Activated CD8-positive, alpha-beta memory T cell treated with anti-CD3 and anti-CD28 coated beads for 36 hours (primary cell): ENCODE data around the gene CENPX. TPM values are rescaled to one million over a fixed set of nuclear protein-coding genes. Genes with fewer than 3 reads are reported as not detected.
"Not testable (repeated sequence)": the region's sequence is repeated elsewhere in the genome, so short reads cannot be mapped to it uniquely, and the experiment has no call there.

Source experiments
- CTCF ChIA-PET: fragments of 350-600 bp; sonication (Branson Sonifier 250); formaldehyde crosslinking; loops from one replicate; lab custom pipeline; 2021; ENCODE audit warnings: antibody characterized with exemption; lab: Charles Lee
- POLR2A ChIA-PET: fragments of 350-600 bp; sonication (Branson Sonifier 250); formaldehyde crosslinking; loops from one replicate; lab custom pipeline; 2021; ENCODE audit warnings: antibody characterized with exemption; lab: Charles Lee
- total RNA-seq, 2 experiments: library from RNA; stranded (reverse); gene quantifications; one replicate each; pipeline ENCODE4 v1.2.3, GENCODE V29; 2021

CENPX gene
- total RNA-seq, 2 experiments from 2014 or later: 154 to 158 TPM

GRCh38 chr17:81983639-81984373 lies 38.9 kb downstream of the CENPX start:
- ChIA-PET POLR2A (interaction anchor here (0.6 kb wide), 1 partner anchor 308 kb away, joined by 3 read pairs; no protein-coding TSS in a partner anchor), CTCF (interaction anchor here (1.4 kb wide), 1 partner anchor 24 kb away, joined by 5 read pairs; no protein-coding TSS in a partner anchor)

GRCh38 chr17:81983011-81983638 lies 39.6 kb downstream of the CENPX start:
- ChIA-PET POLR2A (no interaction called here), CTCF (interaction anchor here (1.4 kb wide), 1 partner anchor 24 kb away, joined by 5 read pairs; no protein-coding TSS in a partner anchor)

GRCh38 chr17:81981511-81981910 lies 41.2 kb downstream of the CENPX start:
- POLR2A ChIA-PET, CTCF ChIA-PET: not testable (repeated sequence)

GRCh38 chr17:81980707-81981343 lies 41.9 kb downstream of the CENPX start:
- POLR2A ChIA-PET: no interaction called here
- CTCF ChIA-PET: interaction anchor here (1.2 to 2.7 kb wide), 3 partner anchors 21 to 41 kb away, joined by 4 to 9 read pairs (median 4); partner anchors contain the start of gene NOTUM

- ChIA-PET POLR2A (no interaction called here), CTCF (interaction anchor here (1.2 to 2.7 kb wide), 3 partner anchors 20 to 41 kb away, joined by 4 to 9 read pairs (median 4); partner anchors contain the start of gene NOTUM)
These were observed 42.6 kb downstream of the CENPX start for GRCh38 chr17:81980122-81980521.

- ChIA-PET CTCF (interaction anchor here (0.6 to 2.7 kb wide), 3 partner anchors 18 to 119 kb away, joined by 3 to 9 read pairs (median 3); partner anchors contain the start of gene NOTUM), POLR2A (interaction anchor here (0.5 kb wide), 1 partner anchor 91 kb away, joined by 9 read pairs; no protein-coding TSS in a partner anchor)
These were observed 44.0 kb downstream of the CENPX start for GRCh38 chr17:81978524-81979298.

- CTCF ChIA-PET: interaction anchor here (1.1 to 3.3 kb wide), 2 partner anchors 17 to 44 kb away, joined by 5 to 16 read pairs; partner anchors contain the start of gene NOTUM
- POLR2A ChIA-PET: interaction anchor here (0.9 to 1.8 kb wide), 4 partner anchors 10 to 53 kb away, joined by 3 to 11 read pairs (median 4); no protein-coding TSS in a partner anchor
These were observed 45.4 kb downstream of the CENPX start, which contains the start of gene ASPSCR1 for GRCh38 chr17:81977211-81977808. ASPSCR1 (plus strand) TSS chr17:81977629; CDS start chr17:81977647, 18 bp downstream.

GRCh38 chr17:81976332-81977210 lies 46.1 kb downstream of the CENPX start:
- ChIA-PET POLR2A (interaction anchor here (0.9 to 1.8 kb wide), 4 partner anchors 9 to 54 kb away, joined by 3 to 11 read pairs (median 4); no protein-coding TSS in a partner anchor), CTCF (interaction anchor here (1.1 to 3.3 kb wide), 2 partner anchors 17 to 45 kb away, joined by 5 to 16 read pairs; partner anchors contain the start of gene NOTUM)

GRCh38 chr17:81973432-81973831 lies 49.2 kb downstream of the CENPX start:
- CTCF ChIA-PET: no interaction called here
- POLR2A ChIA-PET: no interaction called here

- ChIA-PET CTCF (interaction anchor here (0.7 to 2.3 kb wide), 2 partner anchors 9 to 232 kb away, joined by 3 to 8 read pairs; partner anchors contain the start of gene NOTUM), POLR2A (interaction anchor here (0.7 kb wide), 1 partner anchor 130 kb away, joined by 5 read pairs; no protein-coding TSS in a partner anchor)
These were observed 53.5 kb downstream of the CENPX start for GRCh38 chr17:81968850-81969812.

Other genes starting within 250 kb of the CENPX start
- not detected for gene GCGR, start 218.7 kb downstream of the CENPX start, total RNA-seq
- 10 to 100 TPM; 44.5 to 46.3 TPM for gene MCRIP1, start 189.6 kb downstream of the CENPX start, total RNA-seq
- not detected for gene PPP1R27, start 187.8 kb downstream of the CENPX start, total RNA-seq
- 100 to 1,000 TPM; 493 to 503 TPM for gene P4HB, start 162.3 kb downstream of the CENPX start, total RNA-seq
- gene ARHGDIA, start 151.5 kb downstream of the CENPX start, total RNA-seq: 100 to 1,000 TPM; 669 to 688 TPM
- 100 to 1,000 TPM; 305 to 310 TPM for gene ALYREF, start 131.3 kb downstream of the CENPX start, total RNA-seq
- gene ANAPC11, start 131.2 kb downstream of the CENPX start, total RNA-seq: 100 to 1,000 TPM; 147 TPM
- gene NPB, start 120.6 kb downstream of the CENPX start, total RNA-seq: under 1 TPM in 1 of 2 experiments, not detected in 1; 0.17 TPM
- 10 to 100 TPM; 30.4 to 30.9 TPM for gene PCYT2, start 111.5 kb downstream of the CENPX start, total RNA-seq
- gene SIRT7, start 104.7 kb downstream of the CENPX start, total RNA-seq: 10 to 100 TPM; 37.1 to 39.7 TPM
- gene MAFG, start 95.1 kb downstream of the CENPX start, total RNA-seq: 10 to 100 TPM; 28.2 to 29.7 TPM
- gene PYCR1, start 85.6 kb downstream of the CENPX start, total RNA-seq: 100 to 1,000 TPM; 160 to 165 TPM
- not detected for gene MYADML2, start 75.6 kb downstream of the CENPX start, total RNA-seq
- gene NOTUM, start 61.7 kb downstream of the CENPX start, total RNA-seq: under 1 TPM; 0.38 to 0.40 TPM
- gene ASPSCR1, start 45.2 kb downstream of the CENPX start, total RNA-seq: 10 to 100 TPM; 27.9 to 28.8 TPM
- gene LRRC45, start 427 bp upstream of the CENPX start, total RNA-seq: 10 to 100 TPM; 30.2 to 31.3 TPM
- gene RAC3, start 8.8 kb upstream of the CENPX start, total RNA-seq: 1 to 10 TPM; 5.1 TPM
- 100 to 1,000 TPM; 119 to 129 TPM for gene DCXR, start 14.8 kb upstream of the CENPX start, total RNA-seq
- 10 to 100 TPM; 16.7 to 18.3 TPM for gene RFNG, start 28.9 kb upstream of the CENPX start, total RNA-seq
- 100 to 1,000 TPM; 118 TPM for gene GPS1, start 29.0 kb upstream of the CENPX start, total RNA-seq
- 100 to 1,000 TPM; 187 to 195 TPM for gene DUS1L, start 42.9 kb upstream of the CENPX start, total RNA-seq
- 100 to 1,000 TPM; 302 to 305 TPM for gene FASN, start 75.4 kb upstream of the CENPX start, total RNA-seq
- 10 to 100 TPM; 69.8 to 73.0 TPM for gene CCDC57, start 190.0 kb upstream of the CENPX start, total RNA-seq
- gene SLC16A3, start 206.2 kb upstream of the CENPX start, total RNA-seq: 100 to 1,000 TPM; 115 to 130 TPM